ENCODE measurements around the gene GARIN1A.
"Not testable (repeated sequence)": the region's sequence is repeated elsewhere in the genome, so short reads cannot be mapped to it uniquely, and the experiment has no call there.

GRCh38 chr7:128653197-128653596, 18.9 kb upstream of the GARIN1A start:
- TF ChIP-seq CTCF, POLR2A (IDR thresholded peaks at IDR 0.05): not testable (repeated sequence)

Measured in breast epithelium (tissue), 3 donors.